K562 treated with DMSO at 1 percent for 4 hours (cell line): ENCODE measurements around the gene VSTM5. TPM values are rescaled to one million over a fixed set of nuclear protein-coding genes. Genes with fewer than 3 reads are reported as not detected.

Source experiments
- total RNA-seq: library from RNA; unstranded; fragments of 300-600 nt; gene quantifications from 2 replicates; pipeline ENCODE4 v1.2.3, GENCODE V29; 2022; ENCODE audit not compliant: insufficient read depth

VSTM5 gene, protein sequence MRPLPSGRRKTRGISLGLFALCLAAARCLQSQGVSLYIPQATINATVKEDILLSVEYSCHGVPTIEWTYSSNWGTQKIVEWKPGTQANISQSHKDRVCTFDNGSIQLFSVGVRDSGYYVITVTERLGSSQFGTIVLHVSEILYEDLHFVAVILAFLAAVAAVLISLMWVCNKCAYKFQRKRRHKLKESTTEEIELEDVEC
- not detected in 2 replicates for total RNA-seq

DNA sequence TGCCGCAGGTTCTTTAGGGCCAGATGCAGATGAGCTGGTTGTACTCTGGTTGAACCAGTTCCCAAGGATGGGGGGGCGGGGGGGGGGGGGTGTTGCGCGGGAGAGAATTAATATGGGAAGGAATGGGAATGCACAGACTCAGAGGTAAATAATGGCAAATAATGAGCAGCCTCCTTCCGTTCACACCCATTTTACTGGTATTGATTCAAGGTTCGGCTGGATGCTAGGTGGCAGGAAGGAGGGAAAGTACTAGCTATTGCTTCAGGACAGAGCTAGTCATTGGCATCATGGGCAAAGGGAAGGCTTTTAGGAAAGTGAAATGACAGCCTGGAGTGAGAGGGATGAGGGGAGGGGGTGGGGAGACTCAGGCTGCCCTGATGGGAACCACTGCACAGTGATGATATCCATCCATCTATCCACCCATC, at the start of gene VSTM5:
TSS of gene VSTM5 (minus strand) at position 25 of the 425 bp plus-strand sequence. CDS start 116 bp downstream, outside the sequence.

GRCh38 chr11:93784145-93784934, 66.1 kb downstream of the VSTM5 start, which contains the start of gene MED17:
Gene MED17, plus strand, starts transcription at chr11:93784282. Its CDS starts 232 bp downstream, at chr11:93784514.

Other genes starting within 250 kb of the VSTM5 start
- gene CEP295, start 188.9 kb downstream of the VSTM5 start, total RNA-seq, result 16.5 and 16.8 TPM in 2 replicates
- 48.1 and 70.8 TPM in 2 replicates for gene TAF1D, start 109.1 kb downstream of the VSTM5 start, total RNA-seq
- gene C11orf54, start 108.9 kb downstream of the VSTM5 start, total RNA-seq, result 13.9 and 16.8 TPM in 2 replicates
- gene MED17, start 66.3 kb downstream of the VSTM5 start, total RNA-seq, result 17.7 and 18.8 TPM in 2 replicates
- not detected in 2 replicates for gene HEPHL1, start 170.7 kb upstream of the VSTM5 start, total RNA-seq